GM21717 (cell line): ENCODE results near the gene SLC4A9.
"Not testable (repeated sequence)": the region's sequence is repeated elsewhere in the genome, so short reads cannot be mapped to it uniquely, and the experiment has no call there.

ENCODE experiments used
- ATAC-seq: cut with Tn5 transposase; IDR thresholded peaks from one replicate; pipeline ENCODE4 v1.9.1; 2021; ENCODE audit warnings: mild to moderate bottlenecking, moderate library complexity; ENCODE audit not compliant: unreplicated experiment

The SLC4A9 gene

GRCh38 chr5:140399979-140400729, 40.2 kb downstream of the SLC4A9 start:
- peak; percentile 2 for ATAC-seq

GRCh38 chr5:140400730-140401361, 40.9 kb downstream of the SLC4A9 start:
- ATAC-seq: peak; percentile 72

DNA sequence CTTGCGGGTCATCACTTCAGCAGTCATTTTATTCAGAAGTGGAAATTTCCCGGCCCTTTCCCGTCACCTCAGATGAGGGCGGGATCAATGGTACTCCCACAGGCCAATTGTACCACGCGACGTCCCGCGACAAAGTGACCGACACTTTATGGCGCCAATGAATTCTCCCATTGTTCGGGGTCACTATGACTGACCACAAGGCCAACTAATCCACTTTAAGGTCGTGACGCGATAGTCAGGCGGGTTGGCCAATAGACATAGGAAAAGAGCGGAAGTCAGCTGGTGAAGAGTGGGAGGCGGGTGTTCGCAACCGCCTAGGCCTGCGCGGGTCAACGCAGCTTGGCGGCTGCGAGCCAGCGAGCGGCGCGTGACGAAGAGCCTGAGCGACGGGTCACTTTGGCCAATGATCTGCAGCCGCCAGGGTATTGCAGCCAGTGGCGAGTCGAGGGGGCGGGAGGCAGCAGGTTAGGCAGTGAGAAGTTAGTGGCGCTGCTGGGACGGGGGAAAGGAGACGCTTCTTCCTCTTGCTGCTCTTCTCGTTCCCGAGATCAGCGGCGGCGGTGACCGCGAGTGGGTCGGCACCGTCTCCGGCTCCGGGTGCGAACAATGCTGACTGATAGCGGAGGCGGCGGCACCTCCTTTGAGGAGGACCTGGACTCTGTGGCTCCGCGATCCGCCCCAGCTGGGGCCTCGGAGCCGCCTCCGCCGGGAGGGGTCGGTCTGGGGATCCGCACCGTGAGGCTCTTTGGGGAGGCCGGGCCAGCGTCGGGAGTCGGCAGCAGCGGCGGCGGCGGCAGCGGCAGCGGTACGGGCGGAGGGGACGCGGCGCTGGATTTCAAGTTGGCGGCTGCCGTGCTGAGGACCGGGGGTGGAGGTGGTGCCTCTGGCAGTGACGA, 41.6 kb downstream of the SLC4A9 start, which contains the start of gene ANKHD1:
ANKHD1 (plus strand) TSS at position 472 of the 896 bp plus-strand sequence; CDS start at position 607, 135 bp downstream.
- ATAC-seq: peak; percentile 88

DNA sequence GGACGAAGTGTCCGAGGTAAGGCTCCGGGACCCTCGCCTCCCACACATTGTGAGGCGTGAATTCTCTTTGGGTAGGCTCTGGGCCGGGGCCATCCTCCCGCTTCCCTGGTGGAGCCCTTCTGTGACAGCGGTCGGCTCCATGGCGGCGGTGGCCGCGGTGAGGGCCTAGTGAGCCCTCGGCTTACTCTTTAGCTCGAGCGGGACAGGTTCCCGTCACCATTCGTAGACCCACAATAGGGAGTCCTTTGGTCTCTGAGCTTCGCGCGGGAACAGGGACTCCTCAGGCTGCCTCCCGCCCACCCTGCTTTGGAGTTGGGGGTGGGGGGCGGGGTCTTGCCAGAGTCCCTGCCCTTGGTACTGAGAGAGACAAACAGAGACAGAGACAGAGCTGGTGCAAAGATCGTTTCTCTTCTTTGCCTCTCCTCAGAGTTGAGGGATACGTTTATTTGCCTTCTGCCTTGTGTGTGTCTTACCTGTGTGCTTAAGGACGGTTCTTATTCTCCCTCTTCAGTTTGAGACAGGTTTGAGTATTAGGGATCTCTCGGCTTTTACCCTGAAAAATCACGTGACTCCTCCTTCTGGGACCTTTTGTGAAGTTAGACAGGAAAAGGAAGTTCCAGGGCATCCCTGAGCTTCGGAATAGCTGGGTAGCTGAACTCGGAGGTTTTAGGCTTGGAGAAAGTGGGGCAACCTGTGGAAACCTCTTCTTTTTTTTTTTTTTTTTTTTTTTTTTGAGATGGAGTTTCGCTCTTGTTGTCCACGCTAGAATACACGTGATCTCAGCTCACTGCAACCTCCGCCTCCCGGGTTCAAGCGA, 42.5 kb downstream of the SLC4A9 start:
- ATAC-seq: peak; percentile 1

GRCh38 chr5:140403613-140404012, 43.6 kb downstream of the SLC4A9 start:
- no peak for ATAC-seq

- ATAC-seq: no peak
These were observed 48.8 kb downstream of the SLC4A9 start for GRCh38 chr5:140408750-140409241.

- no peak for ATAC-seq
These were observed 53.2 kb downstream of the SLC4A9 start for GRCh38 chr5:140413230-140413629.

GRCh38 chr5:140417235-140417634, 57.2 kb downstream of the SLC4A9 start:
- ATAC-seq: no peak

DNA sequence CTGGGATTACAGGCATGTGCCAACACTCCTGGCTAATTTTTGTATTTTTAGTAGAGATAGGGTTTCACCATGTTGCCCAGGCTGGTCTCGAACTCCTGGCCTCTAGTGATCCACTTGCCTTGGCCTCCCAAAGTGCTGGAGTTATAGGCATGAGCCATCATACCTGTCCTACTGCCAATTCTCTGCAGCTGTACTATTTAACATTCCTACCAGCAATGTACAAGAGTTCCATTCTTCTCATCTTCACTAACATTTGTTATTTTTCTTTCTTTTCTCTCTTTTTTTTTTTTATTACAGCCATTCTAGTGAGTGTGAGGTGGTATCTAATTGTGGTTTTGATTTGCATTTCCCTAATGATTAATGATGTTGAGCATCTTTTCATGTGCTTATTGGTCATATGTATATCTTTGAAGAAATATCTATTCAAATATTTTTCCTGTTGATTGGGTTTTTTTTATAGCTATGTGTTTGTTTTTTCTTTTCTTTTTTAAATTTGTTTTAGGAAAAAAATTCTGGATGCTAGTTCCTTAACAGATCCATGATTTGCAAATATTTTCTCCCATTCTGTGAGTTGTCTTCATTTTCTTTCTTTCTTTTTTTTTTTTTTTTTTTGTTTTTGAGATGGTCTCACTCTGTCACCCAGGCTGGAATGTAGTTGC, 59.0 kb downstream of the SLC4A9 start:
- no peak for ATAC-seq

GRCh38 chr5:140420226-140420570, 60.2 kb downstream of the SLC4A9 start:
- ATAC-seq: no peak

DNA sequence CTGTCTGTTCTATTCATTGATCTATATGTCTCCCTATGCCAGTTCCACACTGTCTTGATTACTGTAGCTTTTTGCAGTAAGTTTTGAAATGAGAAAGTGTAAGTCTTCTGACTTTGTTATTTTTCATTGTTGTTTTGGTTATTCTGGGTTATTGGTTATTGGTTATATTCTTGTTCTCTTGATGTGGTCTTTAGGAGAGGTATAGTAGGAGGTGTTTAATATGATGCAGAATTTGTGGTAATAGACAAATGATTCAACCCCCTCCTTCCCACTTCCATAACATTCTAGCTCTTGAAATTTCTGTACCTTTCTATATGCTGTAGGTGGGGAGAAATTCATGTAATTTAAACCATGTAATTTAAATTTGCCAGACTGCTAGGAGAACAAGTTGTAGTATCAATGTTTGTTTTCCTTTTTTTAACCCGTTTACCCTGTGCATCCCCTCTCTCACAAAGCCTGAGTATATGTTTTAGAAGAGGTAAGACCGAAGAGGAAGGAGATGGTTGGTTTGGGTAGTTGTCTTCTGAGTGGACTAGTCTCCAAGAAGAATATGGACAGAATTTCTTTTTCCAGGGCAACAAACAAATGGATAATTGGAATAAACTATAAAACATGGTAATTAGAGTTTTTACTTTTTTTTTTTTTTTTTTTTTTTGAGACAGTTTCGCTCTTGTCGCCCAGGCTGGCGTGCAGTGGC, 60.8 kb downstream of the SLC4A9 start:
- no peak for ATAC-seq

- ATAC-seq: not testable (repeated sequence)
These were observed 61.4 kb downstream of the SLC4A9 start for GRCh38 chr5:140421375-140421774.

GRCh38 chr5:140423609-140424008, 63.6 kb downstream of the SLC4A9 start:
- no peak for ATAC-seq

DNA sequence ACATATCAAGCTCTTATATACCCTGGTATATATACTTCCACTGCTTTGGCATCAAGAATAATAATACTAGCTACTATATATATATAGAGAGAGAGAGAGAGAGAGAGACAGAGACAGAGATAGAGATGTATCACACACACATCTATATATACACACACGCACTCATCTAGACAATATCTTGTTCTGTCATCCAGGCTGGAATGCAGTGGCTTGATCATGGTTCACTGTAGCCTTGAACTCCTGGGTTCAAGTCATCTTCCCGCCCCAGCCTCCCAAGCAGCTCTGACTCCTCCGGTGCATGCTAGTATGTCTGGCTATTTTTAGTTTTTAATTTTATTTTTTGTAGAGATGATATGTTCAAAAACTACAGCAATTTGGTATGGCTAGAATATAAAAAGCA, 64.1 kb downstream of the SLC4A9 start:
- ATAC-seq: no peak
